Fibroblast of lung (primary cell): Measurements from ENCODE around the gene ASB12.

ENCODE experiments used
- EZH2 ChIP-seq: IDR thresholded peaks from 2 replicates; pipeline ENCODE4 v1.5.1; 2012; ENCODE audit warnings: low read length, control low read depth, mild to moderate bottlenecking; ENCODE audit errors: missing control alignments
- TF ChIP-seq, protein P1 (sequence below), 2 donors: IDR thresholded peaks in 1 of 2; conservative IDR thresholded peaks in 1 of 2; 1 replicate in 1 of 2; 2 replicates in 1 of 2; pipeline ENCODE4 v1.5.1; 2011 to 2012; ENCODE audit warnings: low read length in 2 of 2, control low read depth in 1 of 2, inconsistent platforms in 1 of 2, low read depth in 1 of 2, mild to moderate bottlenecking in 1 of 2

DNA sequence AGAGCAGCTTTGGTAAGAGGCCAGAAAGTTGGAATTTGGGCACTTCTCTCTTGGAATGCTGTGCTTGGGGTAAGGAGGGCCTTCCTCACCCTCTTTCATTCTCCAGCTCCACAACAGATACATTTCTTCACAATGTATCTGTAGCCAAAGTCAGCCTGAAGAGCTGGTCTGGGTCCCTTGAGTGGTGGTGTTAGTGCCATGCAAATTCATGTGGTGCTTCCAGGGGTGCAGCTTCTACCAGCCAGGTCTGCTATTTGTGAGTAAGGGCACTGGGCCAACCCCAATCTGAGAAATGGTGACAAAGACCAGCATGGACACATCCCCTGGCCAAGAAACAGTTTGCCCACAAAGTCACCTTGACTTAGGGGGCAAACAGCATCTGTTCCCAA lies 42.7 kb downstream of the ASB12 start:
- TF ChIP-seq, protein P1, sequence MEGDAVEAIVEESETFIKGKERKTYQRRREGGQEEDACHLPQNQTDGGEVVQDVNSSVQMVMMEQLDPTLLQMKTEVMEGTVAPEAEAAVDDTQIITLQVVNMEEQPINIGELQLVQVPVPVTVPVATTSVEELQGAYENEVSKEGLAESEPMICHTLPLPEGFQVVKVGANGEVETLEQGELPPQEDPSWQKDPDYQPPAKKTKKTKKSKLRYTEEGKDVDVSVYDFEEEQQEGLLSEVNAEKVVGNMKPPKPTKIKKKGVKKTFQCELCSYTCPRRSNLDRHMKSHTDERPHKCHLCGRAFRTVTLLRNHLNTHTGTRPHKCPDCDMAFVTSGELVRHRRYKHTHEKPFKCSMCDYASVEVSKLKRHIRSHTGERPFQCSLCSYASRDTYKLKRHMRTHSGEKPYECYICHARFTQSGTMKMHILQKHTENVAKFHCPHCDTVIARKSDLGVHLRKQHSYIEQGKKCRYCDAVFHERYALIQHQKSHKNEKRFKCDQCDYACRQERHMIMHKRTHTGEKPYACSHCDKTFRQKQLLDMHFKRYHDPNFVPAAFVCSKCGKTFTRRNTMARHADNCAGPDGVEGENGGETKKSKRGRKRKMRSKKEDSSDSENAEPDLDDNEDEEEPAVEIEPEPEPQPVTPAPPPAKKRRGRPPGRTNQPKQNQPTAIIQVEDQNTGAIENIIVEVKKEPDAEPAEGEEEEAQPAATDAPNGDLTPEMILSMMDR (conservative IDR thresholded peaks at IDR 0.05 in 1 of 2, IDR thresholded peaks at IDR 0.05 in 1 of 2; ENCODE audit: low read depth in 1 of 2, low read length in 2 of 2), result no peak
- TF ChIP-seq EZH2, result no peak
